Heart left ventricle (tissue), 13 donors: ENCODE data around the gene MKRN2.

Source experiments
- POLR2A ChIP-seq, 2 donors: fragments of 450-650 bp; IDR thresholded peaks; one replicate each; pipeline ENCODE4 v1.6.1; 2017; ENCODE audit warnings: antibody characterized with exemption in 2 of 2, mild to moderate bottlenecking in 2 of 2, moderate library complexity in 2 of 2
- TF ChIP-seq, protein P1 (sequence below), 12 donors: fragments of 200-600 bp; sonication (generic) in 4 of 12; IDR thresholded peaks; one replicate each; pipeline versions ENCODE4 v1.5.0 to v1.8.0; 2018 to 2022; ENCODE audit warnings: antibody characterized with exemption in 12 of 12, mild to moderate bottlenecking in 5 of 12
- donor health status: ischemic (EF 13 %, LVEDD 7.1; RV severe dilation, severe dysfunction).
- donor health status: DM: no; HTN: yes; CAD: no.
- donor health status: DM: no; HTN: no; CAD: no.
- donor health status: ischemic (EF 25% LVEDD 6.9; RV normal size, moderate dysfunction).
- donor health status: ischemic (EF 25% LVEDD 5.7; RV mildly dilated, moderate dysfunction).
- donor health status: ischemic (EF 35%, LVEDD 5.7; RV mildly dilated, moderate dysfunction).
- donor health status: nonischemic (EF 11% LVEDD 7.7; RV severe dilation, severe dysfunction).
- donor health status: DM: yes; HTN: yes; CAD: no.
- donor health status: PGD.
- donor health status: ischemic (EF 29% LVEDD 5.4; RV normal size, mild dysfunction).
- donor health status: nonischemic (EF 23%, LVEDD 6.1; RV moderate dilation, normal function).

DNA sequence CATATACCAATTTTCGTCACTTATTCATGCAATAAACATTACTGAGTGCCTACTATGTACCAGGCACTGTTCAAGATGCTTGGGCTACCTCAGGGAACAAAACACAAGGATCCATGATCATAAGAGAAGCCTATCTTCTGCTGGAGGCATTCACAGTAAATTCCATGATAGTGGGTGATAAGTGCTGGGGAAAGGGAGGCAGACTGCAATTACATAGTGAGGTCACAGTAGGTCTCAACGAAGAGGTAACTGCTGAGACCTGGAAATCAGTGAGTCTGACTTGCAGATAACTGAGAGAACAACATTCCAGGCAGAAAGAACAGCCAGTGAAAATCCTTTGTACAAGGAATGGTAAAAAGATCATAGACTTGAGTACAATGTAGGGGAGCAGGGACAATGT, 73.4 kb downstream of the MKRN2 start:
- TF ChIP-seq, protein P1, sequence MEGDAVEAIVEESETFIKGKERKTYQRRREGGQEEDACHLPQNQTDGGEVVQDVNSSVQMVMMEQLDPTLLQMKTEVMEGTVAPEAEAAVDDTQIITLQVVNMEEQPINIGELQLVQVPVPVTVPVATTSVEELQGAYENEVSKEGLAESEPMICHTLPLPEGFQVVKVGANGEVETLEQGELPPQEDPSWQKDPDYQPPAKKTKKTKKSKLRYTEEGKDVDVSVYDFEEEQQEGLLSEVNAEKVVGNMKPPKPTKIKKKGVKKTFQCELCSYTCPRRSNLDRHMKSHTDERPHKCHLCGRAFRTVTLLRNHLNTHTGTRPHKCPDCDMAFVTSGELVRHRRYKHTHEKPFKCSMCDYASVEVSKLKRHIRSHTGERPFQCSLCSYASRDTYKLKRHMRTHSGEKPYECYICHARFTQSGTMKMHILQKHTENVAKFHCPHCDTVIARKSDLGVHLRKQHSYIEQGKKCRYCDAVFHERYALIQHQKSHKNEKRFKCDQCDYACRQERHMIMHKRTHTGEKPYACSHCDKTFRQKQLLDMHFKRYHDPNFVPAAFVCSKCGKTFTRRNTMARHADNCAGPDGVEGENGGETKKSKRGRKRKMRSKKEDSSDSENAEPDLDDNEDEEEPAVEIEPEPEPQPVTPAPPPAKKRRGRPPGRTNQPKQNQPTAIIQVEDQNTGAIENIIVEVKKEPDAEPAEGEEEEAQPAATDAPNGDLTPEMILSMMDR (IDR thresholded peaks at IDR 0.05) = no peak
- no peak for TF ChIP-seq POLR2A (IDR thresholded peaks at IDR 0.05)
